ENCODE data around the gene PLOD2.

The PLOD2 gene

DNA sequence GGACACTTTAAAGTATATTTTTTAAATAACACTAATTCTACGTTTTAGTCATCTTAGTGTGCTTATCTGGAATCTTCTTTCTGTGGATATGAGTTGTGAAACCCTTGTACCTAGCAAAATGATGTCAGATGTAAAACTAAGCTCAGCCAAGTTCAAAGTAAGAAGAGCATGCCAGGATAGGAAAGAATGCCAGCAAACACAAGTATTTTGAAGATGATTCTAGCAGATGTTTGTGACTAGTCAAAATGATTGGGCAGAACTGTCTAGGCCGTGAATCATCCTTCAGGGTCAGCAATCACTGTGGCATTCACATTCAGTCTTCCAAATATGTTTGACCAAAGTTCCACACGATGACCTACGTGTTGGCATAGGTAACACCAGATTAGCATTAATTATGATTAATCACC is 5.4 kb upstream of the PLOD2 start:
- no peak for DNase-seq (ENCODE audit: low read depth in 1 of 2, low spot score in 1 of 2)

- DNase-seq (ENCODE audit: low read depth in 1 of 2, low spot score in 1 of 2) = no peak
These were observed 4.9 kb upstream of the PLOD2 start for GRCh38 chr3:146165877-146166276.

GRCh38 chr3:146164971-146165769 is 4.2 kb upstream of the PLOD2 start:
- DNase-seq (ENCODE audit: low read depth in 1 of 2, low spot score in 1 of 2) = no peak

GRCh38 chr3:146164506-146164905 is 3.5 kb upstream of the PLOD2 start:
- no peak for DNase-seq (ENCODE audit: low read depth in 1 of 2, low spot score in 1 of 2)

GRCh38 chr3:146164071-146164470 is 3.1 kb upstream of the PLOD2 start:
- no peak for DNase-seq (ENCODE audit: low read depth in 1 of 2, low spot score in 1 of 2)

GRCh38 chr3:146163584-146163983 is 2.6 kb upstream of the PLOD2 start:
- no peak for DNase-seq (ENCODE audit: low read depth in 1 of 2, low spot score in 1 of 2)

DNA sequence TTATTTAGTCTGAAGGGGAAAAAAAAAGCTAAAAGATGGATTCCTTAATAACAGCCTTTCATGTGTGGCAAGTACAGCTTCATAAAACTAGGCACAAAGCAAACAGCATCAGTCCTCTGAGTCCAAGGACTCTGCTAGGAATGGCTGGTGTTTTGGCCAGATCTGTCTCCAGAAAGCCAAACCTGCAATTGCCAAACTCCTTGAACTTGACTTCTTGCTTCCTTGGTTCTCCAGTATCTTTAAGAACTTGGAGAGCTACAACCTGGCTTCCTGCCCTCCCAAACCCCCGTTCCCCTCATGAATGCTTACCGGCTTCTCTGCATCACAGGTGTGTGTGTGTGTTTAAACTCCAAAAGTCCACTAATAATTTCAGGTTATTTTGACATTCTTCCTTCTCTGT is 1.6 kb upstream of the PLOD2 start:
- DNase-seq (ENCODE audit: low read depth in 1 of 2, low spot score in 1 of 2) = no peak

- DNase-seq (ENCODE audit: low read depth in 1 of 2, low spot score in 1 of 2) = no peak
These were observed 649 bp upstream of the PLOD2 start for GRCh38 chr3:146161663-146162002.

DNA sequence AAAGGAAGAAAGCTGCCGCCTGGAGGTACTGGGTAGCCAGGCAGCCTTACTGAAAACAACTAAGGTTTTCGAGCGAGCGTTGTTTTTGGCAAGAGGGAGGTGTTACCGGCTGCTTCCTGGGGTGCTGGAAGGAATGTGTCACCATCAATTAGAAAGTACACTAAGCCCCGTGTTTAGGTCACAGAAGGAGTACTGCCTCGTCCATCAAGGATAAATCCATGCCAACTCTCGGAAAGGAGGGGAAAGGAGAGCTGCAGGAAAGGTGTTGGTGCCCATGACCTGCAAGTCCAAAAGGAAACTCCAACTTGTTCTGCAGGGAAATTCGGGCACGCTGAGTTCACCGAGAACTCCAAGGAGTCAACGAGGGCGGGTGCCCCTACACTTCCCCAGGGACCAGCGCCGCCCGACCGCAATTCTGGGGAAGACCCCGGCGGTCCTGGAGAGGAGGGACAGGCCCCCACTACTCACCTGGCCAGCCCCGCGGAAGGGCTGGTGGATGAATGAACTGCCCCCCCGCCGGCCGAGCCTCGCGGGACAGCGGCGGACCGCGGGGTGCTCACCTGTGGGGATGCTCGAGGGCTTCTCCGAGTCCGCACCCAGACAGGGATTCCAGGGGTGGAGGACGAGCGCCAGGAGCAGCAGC is 542 bp downstream of the PLOD2 start:
- no peak for DNase-seq (ENCODE audit: low read depth in 1 of 2, low spot score in 1 of 2)

DNA sequence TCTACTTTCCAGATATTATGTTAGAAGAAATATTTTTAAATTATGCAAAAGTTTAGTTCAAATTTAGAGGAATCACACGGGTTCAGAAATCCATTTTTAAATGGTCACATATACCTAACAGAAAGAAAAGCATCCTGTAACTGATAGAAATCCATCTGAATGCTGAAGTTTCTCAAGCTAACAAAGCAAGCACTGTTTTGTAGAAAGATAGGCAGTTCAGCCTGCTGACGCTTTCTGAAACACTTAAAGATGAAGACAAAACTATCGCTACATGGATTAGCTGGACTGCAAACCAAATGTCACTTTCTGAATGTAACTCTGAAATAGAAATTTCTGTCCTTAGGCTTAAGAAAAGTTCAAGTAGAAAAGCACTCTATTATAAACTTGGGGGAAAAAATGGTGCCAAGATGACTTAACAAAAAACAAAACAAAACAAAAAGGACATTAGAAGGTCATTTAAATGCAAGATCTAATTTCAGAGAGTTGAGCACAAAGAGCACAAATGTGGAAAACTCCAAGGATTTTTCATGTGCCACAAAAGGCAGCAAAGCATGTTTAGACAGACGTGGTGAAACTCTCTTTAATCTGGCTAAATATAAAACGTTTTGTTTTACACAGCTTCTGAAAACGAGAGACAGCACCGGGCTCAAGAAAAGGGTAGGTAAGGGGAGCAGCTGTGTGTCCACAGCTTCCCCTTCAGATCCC is 1.2 kb downstream of the PLOD2 start:
- DNase-seq (ENCODE audit: low read depth in 1 of 2, low spot score in 1 of 2) = no peak

GRCh38 chr3:146159037-146159436 is 1.9 kb downstream of the PLOD2 start:
- no peak for DNase-seq (ENCODE audit: low read depth in 1 of 2, low spot score in 1 of 2)

- DNase-seq (ENCODE audit: low read depth in 1 of 2, low spot score in 1 of 2) = no peak
These were observed 3.5 kb downstream of the PLOD2 start for GRCh38 chr3:146157325-146158060.

DNA sequence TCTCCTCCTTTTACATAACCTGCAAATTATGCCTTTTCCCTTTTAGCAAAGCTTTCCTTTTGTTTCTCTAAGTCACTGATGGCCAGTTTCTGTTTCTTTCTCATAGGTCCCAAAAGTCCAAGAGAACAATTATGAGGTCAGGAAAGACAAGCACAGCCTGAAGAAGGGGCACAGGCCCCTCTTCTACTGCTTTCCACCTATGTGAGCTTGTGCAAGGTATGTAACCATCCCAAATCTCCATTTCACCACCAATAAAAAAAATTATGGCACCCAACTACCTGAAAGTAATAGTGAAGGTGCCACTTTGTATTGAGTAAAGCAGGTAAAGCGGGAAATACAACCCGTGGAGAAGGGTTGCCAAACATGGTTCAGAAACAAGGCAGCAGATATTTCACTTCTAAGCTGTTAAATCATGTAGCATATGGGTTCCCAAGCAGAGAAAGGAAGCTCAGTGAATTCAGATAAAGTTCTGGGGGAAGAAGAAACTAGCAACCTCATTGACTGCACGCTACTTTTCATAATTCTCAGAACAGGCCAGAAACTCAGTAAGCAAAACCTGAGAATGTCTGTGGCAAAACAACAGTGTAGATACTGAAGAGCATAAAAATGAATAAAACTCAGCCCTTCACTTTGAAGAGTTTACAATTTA is 4.2 kb downstream of the PLOD2 start:
- no peak for DNase-seq (ENCODE audit: low read depth in 1 of 2, low spot score in 1 of 2)

GRCh38 chr3:146156095-146156494 is 4.9 kb downstream of the PLOD2 start:
- DNase-seq (ENCODE audit: low read depth in 1 of 2, low spot score in 1 of 2) = no peak

DNA sequence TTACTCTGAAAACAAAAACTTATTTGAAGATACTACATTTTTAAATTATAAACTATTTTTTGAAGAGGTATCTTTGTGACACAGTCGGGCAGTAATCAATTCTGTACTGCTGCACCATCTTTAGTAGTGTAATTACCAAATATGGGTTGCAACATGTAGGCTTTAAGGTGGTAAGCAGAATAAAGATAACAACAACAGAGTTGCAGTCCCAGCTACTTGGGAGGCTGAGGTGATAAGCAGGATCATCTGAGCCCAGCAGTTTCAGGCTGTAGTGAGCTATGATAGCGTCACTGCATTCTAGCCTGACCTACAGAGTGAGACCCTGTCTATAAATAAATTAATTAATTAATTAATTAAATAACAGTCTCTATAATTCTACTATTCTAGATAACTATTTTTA is 6.0 kb downstream of the PLOD2 start:
- DNase-seq (ENCODE audit: low read depth in 1 of 2, low spot score in 1 of 2) = no peak

GRCh38 chr3:146154316-146154715 is 6.7 kb downstream of the PLOD2 start:
- no peak for DNase-seq (ENCODE audit: low read depth in 1 of 2, low spot score in 1 of 2)

DNA sequence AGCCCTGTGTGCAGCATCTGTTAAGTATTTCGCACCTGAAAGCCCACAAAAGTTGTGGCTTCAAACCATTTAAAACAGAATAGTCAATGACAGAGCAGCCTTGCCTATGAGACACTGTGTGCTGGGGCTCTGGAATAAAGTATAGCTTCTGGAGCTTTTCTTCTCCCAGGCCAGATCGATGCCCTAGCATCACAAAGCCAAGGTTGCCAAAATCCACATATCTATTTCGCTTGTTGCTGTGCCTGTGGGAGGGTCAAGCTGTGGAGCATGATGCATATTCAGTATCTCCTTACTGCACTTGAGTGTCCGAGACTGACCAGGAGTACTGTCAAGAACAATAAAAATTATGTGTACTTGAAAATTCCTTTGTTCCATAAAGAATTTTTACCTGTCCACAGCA is 7.6 kb downstream of the PLOD2 start:
- DNase-seq (ENCODE audit: low read depth in 1 of 2, low spot score in 1 of 2) = no peak

- no peak for DNase-seq (ENCODE audit: low read depth in 1 of 2, low spot score in 1 of 2)
These were observed 8.2 kb downstream of the PLOD2 start for GRCh38 chr3:146152834-146153233.

GRCh38 chr3:146148468-146148931 is 12.5 kb downstream of the PLOD2 start:
- DNase-seq (ENCODE audit: low read depth in 1 of 2, low spot score in 1 of 2) = no peak

GRCh38 chr3:146145642-146146041 is 15.3 kb downstream of the PLOD2 start:
- DNase-seq (ENCODE audit: low read depth in 1 of 2, low spot score in 1 of 2) = no peak

- DNase-seq (ENCODE audit: low read depth in 1 of 2, low spot score in 1 of 2) = no peak
These were observed 18.2 kb downstream of the PLOD2 start for GRCh38 chr3:146142757-146143156.

All from activated CD4-positive, alpha-beta T cell treated with anti-CD3 and anti-CD28 coated beads, Interleukin-2, amount 50 U/mL, for 24 hours (primary cell).